Measurements from ENCODE around the gene CAST.

Gene CAST

DNA sequence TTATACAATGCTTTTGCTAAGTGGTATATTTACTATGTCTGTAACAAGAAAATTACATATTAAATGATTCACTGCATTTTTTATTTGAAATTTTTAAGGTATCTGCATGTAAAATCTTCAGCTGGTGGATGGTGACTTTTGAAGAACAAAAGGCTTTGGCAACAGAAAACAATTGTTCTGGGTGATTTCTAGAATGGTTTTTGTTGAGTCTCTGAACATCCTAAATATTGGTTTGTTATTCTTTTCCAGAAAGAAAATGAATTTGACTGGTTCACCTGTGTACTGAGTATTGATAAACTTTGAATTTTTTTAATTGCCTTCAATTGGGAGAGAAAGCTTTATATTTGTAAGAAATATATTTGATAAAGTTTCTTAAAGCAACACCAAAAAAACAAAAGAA lies 110.4 kb downstream of the CAST start:
- TF ChIP-seq POLR2A (IDR thresholded peaks at IDR 0.05; ENCODE audit: low read depth, low read length), result no peak
- TF ChIP-seq SPI1 (IDR thresholded peaks at IDR 0.05; ENCODE audit: low read depth, low read length), result no peak
- TF ChIP-seq POU2F2 (IDR thresholded peaks at IDR 0.05; ENCODE audit: low read depth, low read length), result no peak
- TF ChIP-seq POLR2AphosphoS5 (IDR thresholded peaks at IDR 0.05; ENCODE audit: low read depth, low read length), result no peak
- FAIRE-seq (no peak), DNase-seq (ENCODE audit: insufficient read length, low spot score) (no peak)

DNA sequence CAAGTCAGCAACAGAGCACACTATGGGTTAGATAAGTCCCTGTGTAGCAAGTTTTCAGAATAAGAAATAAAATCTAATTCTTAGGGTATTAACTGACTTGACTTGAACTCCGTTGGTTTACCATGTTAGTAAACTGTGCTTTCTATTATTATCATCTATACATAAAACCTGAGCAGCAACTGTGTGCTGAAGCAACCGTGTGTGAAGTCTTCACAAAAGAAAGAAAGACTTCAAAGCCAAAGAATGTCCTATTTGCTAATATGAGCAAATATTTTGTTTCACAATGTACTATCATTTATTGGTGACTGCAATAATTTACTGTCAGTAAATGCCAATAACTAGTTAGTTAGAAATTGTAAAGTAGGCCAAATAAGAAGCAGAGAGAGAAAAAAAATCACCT lies 112.9 kb downstream of the CAST start:
- no peak for FAIRE-seq
- TF ChIP-seq TAF1 (IDR thresholded peaks at IDR 0.05; ENCODE audit: low read depth, low read length) (no peak), SPI1 (IDR thresholded peaks at IDR 0.05; ENCODE audit: low read depth, low read length) (no peak), POLR2AphosphoS5 (IDR thresholded peaks at IDR 0.05; ENCODE audit: low read depth, low read length) (no peak), POLR2A (IDR thresholded peaks at IDR 0.05; ENCODE audit: low read depth, low read length) (no peak), PAX5 (IDR thresholded peaks at IDR 0.05; ENCODE audit: insufficient read depth, low read length, severe bottlenecking) (no peak), POU2F2 (IDR thresholded peaks at IDR 0.05; ENCODE audit: low read depth, low read length) (no peak)
- DNase-seq (ENCODE audit: insufficient read length, low spot score), result no peak

DNA sequence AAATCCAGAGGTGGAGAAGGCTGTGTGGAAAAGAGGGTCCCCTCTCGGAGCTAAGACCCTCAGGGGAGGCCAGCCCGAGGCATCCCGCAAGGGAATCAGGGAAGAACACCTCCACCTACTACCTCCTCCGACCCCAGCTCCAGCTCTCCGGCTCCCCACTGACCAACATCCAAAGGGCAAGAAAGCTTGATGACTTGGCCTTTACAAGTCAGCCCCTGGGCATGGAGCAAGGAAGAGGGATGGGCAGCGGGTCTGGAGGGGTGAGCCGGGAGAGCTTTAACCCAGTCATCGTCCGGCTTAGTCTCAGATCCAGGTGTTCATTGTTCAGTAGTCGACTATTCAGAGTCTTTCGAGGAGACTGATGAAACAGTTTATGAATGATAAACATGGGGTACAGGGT lies 113.5 kb downstream of the CAST start:
- TF ChIP-seq POU2F2 (IDR thresholded peaks at IDR 0.05; ENCODE audit: low read depth, low read length) (no peak), TAF1 (IDR thresholded peaks at IDR 0.05; ENCODE audit: low read depth, low read length) (no peak), POLR2A (IDR thresholded peaks at IDR 0.05; ENCODE audit: low read depth, low read length) (no peak), SPI1 (IDR thresholded peaks at IDR 0.05; ENCODE audit: low read depth, low read length) (no peak), POLR2AphosphoS5 (IDR thresholded peaks at IDR 0.05; ENCODE audit: low read depth, low read length) (no peak), PAX5 (IDR thresholded peaks at IDR 0.05; ENCODE audit: insufficient read depth, low read length, severe bottlenecking) (no peak)
- DNase-seq (ENCODE audit: insufficient read length, low spot score), result no peak
- FAIRE-seq, result no peak

DNA sequence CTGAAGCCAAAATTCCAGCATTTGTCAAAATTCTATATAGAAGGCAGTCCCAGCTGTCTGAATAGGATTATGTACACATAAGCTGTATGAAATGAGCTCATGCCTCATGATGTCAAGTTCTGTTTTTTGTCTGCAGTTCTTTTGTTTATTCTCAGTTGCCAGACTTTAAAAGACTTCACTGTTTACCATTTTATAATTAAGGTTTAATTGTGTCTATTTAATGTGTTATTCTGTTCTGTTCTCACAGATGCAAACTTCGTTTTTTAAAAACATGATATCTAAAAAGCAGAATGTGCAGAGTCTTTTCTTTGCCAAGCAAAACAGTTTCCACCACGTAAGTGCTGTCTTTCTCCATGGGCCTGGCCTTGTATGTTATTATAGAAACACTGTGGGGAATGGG lies 114.4 kb downstream of the CAST start:
- no peak for FAIRE-seq
- TF ChIP-seq POLR2AphosphoS5 (IDR thresholded peaks at IDR 0.05; ENCODE audit: low read depth, low read length), result no peak
- TF ChIP-seq POU2F2 (IDR thresholded peaks at IDR 0.05; ENCODE audit: low read depth, low read length), result no peak
- TF ChIP-seq POLR2A (IDR thresholded peaks at IDR 0.05; ENCODE audit: low read depth, low read length), result no peak
- no peak for TF ChIP-seq SPI1 (IDR thresholded peaks at IDR 0.05; ENCODE audit: low read depth, low read length)
- no peak for TF ChIP-seq TAF1 (IDR thresholded peaks at IDR 0.05; ENCODE audit: low read depth, low read length)
- no peak for TF ChIP-seq PAX5 (IDR thresholded peaks at IDR 0.05; ENCODE audit: insufficient read depth, low read length, severe bottlenecking)

GRCh38 chr5:96778409-96778808 lies 116.2 kb downstream of the CAST start:
- TF ChIP-seq TAF1 (IDR thresholded peaks at IDR 0.05; ENCODE audit: low read depth, low read length), result no peak
- DNase-seq (ENCODE audit: insufficient read length, low spot score) (no peak), FAIRE-seq (no peak)

More for the DNA sequence above, 114.4 kb downstream of the CAST start:
- no peak for DNase-seq (ENCODE audit: insufficient read length, low spot score)

DNA sequence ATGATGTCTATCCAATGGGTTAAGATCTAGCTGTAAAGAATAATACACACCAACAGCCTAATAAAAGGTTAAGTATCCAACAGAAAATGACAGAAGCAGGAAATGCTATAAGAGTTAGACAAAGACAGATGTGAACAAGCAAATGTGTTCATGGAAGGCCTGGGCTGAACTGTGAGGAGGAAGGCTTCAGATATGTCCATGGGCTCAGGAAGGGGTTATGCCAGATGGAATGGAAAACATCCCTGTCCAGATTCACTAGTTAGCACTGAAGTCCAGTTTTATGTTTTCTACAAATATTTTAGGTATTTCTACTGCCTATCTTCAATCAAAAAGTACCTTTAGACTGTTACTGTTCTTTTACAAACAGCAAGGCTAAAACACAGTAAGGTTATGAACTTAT lies 118.5 kb downstream of the CAST start:
- no peak for DNase-seq (ENCODE audit: insufficient read length, low spot score)
- FAIRE-seq, result no peak

DNA sequence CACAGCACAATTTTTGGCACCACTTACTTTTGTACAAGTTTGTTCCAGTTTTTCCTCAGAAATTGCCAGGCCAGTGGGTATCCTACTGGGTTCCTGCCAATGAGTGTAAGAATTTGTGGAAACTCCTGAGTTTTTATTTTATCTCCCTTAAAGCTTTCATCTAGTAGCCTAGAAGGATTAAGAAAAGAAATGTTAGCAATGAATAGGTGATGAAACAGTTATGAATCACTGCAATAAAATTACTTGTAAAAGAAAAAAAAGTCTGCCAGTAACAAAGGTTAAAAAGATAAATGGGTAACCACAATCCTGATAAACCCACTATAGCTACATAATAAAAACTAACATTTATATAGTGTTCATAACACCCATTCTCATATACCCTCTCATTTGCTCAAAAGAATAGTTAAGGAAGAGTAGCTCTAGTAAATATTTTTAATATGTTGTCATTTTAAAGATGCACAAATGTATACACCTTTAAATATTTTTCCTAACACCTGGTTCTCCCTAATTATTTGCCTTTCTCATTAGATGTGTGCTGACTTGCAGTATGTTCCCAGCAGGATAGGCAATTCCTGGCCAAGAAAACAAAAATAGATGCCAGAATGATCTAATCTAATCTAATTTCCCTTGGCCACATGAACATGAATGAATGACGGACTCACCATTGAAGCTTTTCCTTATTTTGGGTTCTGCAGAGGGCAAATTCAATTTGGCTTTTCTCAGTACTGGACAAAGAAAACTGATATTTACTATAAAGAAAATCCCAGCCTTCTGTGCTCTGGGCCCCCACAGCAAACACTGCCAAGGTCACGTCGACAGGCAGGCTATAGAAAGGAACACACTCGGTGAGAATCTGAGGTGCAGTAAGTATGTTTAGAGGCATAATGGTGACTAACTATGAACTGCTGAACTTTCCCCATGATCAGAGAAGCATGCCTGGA lies 119.1 kb downstream of the CAST start:
- TF ChIP-seq POU2F2 (IDR thresholded peaks at IDR 0.05; ENCODE audit: low read depth, low read length), result no peak
- no peak for TF ChIP-seq SPI1 (IDR thresholded peaks at IDR 0.05; ENCODE audit: low read depth, low read length)
- no peak for TF ChIP-seq TAF1 (IDR thresholded peaks at IDR 0.05; ENCODE audit: low read depth, low read length)
- no peak for TF ChIP-seq PAX5 (IDR thresholded peaks at IDR 0.05; ENCODE audit: insufficient read depth, low read length, severe bottlenecking)
- TF ChIP-seq POLR2AphosphoS5 (IDR thresholded peaks at IDR 0.05; ENCODE audit: low read depth, low read length), result no peak
- TF ChIP-seq POLR2A (IDR thresholded peaks at IDR 0.05; ENCODE audit: low read depth, low read length), result no peak
- no peak for DNase-seq (ENCODE audit: insufficient read length, low spot score)
- FAIRE-seq, result no peak

More for the DNA sequence above, 118.5 kb downstream of the CAST start:
- TF ChIP-seq PAX5 (IDR thresholded peaks at IDR 0.05; ENCODE audit: insufficient read depth, low read length, severe bottlenecking), result no peak
- TF ChIP-seq SPI1 (IDR thresholded peaks at IDR 0.05; ENCODE audit: low read depth, low read length), result no peak
- TF ChIP-seq POLR2AphosphoS5 (IDR thresholded peaks at IDR 0.05; ENCODE audit: low read depth, low read length), result no peak
- no peak for TF ChIP-seq POLR2A (IDR thresholded peaks at IDR 0.05; ENCODE audit: low read depth, low read length)
- no peak for TF ChIP-seq TAF1 (IDR thresholded peaks at IDR 0.05; ENCODE audit: low read depth, low read length)
- no peak for TF ChIP-seq POU2F2 (IDR thresholded peaks at IDR 0.05; ENCODE audit: low read depth, low read length)

- FAIRE-seq, result no peak
- no peak for DNase-seq (ENCODE audit: insufficient read length, low spot score)
- no peak for TF ChIP-seq PAX5 (IDR thresholded peaks at IDR 0.05; ENCODE audit: insufficient read depth, low read length, severe bottlenecking)
- no peak for TF ChIP-seq POLR2A (IDR thresholded peaks at IDR 0.05; ENCODE audit: low read depth, low read length)
- no peak for TF ChIP-seq POU2F2 (IDR thresholded peaks at IDR 0.05; ENCODE audit: low read depth, low read length)
- TF ChIP-seq TAF1 (IDR thresholded peaks at IDR 0.05; ENCODE audit: low read depth, low read length), result no peak
- TF ChIP-seq SPI1 (IDR thresholded peaks at IDR 0.05; ENCODE audit: low read depth, low read length), result no peak
- TF ChIP-seq POLR2AphosphoS5 (IDR thresholded peaks at IDR 0.05; ENCODE audit: low read depth, low read length), result no peak
These were observed 121.2 kb downstream of the CAST start for GRCh38 chr5:96783326-96783725.

DNA sequence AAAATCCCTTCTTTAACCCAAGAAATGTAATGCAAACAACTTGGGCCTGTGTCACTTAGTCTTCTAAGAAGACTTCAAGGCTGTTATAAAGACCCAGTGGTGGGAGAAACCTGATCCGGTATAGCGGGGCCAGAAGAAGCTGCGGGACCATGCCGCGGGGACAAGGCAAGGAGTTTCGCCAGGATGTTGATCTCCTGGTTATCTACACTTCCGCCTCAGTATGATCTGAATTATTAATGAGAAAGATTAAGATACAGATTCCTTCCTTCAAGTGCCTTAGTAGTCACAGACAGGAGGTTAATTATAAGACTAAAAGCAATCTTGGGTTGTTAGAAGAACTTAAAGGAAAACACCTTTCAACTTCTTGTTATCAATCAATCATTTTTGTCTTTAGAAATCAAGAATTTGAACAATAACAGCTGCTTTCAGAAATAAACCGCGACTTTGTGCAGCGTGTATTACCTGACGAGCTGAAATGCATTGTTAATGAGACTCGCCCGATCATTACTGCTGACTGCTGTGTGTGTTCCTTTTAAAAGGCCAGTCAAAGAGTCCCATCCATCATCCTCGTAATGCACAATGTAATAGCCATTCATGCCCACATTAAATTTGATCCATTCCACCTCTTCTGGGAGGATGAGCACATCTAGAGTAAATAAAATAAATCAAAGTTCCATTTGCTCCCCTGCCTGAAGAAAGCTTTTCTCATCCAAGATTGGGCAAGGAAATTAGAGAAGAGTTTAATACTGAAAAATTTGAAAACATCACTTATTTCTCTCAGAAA lies 123.3 kb downstream of the CAST start:
- FAIRE-seq (no peak), DNase-seq (ENCODE audit: insufficient read length, low spot score) (no peak)
- TF ChIP-seq POLR2A (IDR thresholded peaks at IDR 0.05; ENCODE audit: low read depth, low read length), result no peak
- no peak for TF ChIP-seq TAF1 (IDR thresholded peaks at IDR 0.05; ENCODE audit: low read depth, low read length)
- TF ChIP-seq POLR2AphosphoS5 (IDR thresholded peaks at IDR 0.05; ENCODE audit: low read depth, low read length), result no peak
- no peak for TF ChIP-seq SPI1 (IDR thresholded peaks at IDR 0.05; ENCODE audit: low read depth, low read length)
- no peak for TF ChIP-seq POU2F2 (IDR thresholded peaks at IDR 0.05; ENCODE audit: low read depth, low read length)
- no peak for TF ChIP-seq PAX5 (IDR thresholded peaks at IDR 0.05; ENCODE audit: insufficient read depth, low read length, severe bottlenecking)

All from GM12891 (cell line).